CD14-positive monocyte (primary cell): ENCODE measurements around the gene TAS1R3. TPM values are rescaled to one million over a fixed set of nuclear protein-coding genes. Genes with fewer than 3 reads are reported as not detected.

Source experiments
- DNase-seq, 3 donors: peaks; one replicate each; pipeline ENCODE4 v3.0.0-alpha.2; 2011 to 2022
- H2AFZ ChIP-seq: 2 replicates; pipeline ENCODE4 v1.6.0; 2012; ENCODE audit warnings: mild to moderate bottlenecking, low read depth, low read length, inconsistent platforms; ENCODE audit not compliant: insufficient read depth, poor library complexity, severe bottlenecking
- H3K27ac ChIP-seq, 2 donors: 1 replicate in 1 of 2; 2 replicates in 1 of 2; pipeline ENCODE4 v1.5.1; 2012 to 2013; ENCODE audit warnings: low read length in 2 of 2, control low read depth in 1 of 2, inconsistent platforms in 1 of 2, low read depth in 1 of 2, mild to moderate bottlenecking in 1 of 2
- H3K27me3 ChIP-seq, 2 donors: one replicate each; pipeline versions ENCODE4 v1.6.0 to v1.6.1; 2011 to 2013; ENCODE audit warnings: low read length in 2 of 2; ENCODE audit not compliant: control insufficient read depth in 2 of 2, insufficient read depth in 2 of 2
- H3K36me3 ChIP-seq, 2 donors: replicated peaks in 1 of 2; 1 replicate in 1 of 2; 2 replicates in 1 of 2; pipeline versions ENCODE4 v1.5.1 to v1.6.1; 2012 to 2013; ENCODE audit warnings: low read length in 2 of 2, control low read depth in 1 of 2, inconsistent platforms in 1 of 2, mild to moderate bottlenecking in 1 of 2; ENCODE audit not compliant: insufficient read depth in 2 of 2, control insufficient read depth in 1 of 2
- H3K4me1 ChIP-seq, 2 donors: 1 replicate in 1 of 2; 2 replicates in 1 of 2; pipeline versions ENCODE4 v1.5.1 to v1.6.1; 2012 to 2013; ENCODE audit warnings: low read length in 2 of 2, control low read depth in 1 of 2, inconsistent platforms in 1 of 2, mild to moderate bottlenecking in 1 of 2, moderate library complexity in 1 of 2; ENCODE audit not compliant: insufficient read depth in 2 of 2, control insufficient read depth in 1 of 2
- H3K4me2 ChIP-seq: replicated peaks from 2 replicates; pipeline ENCODE3; 2012; ENCODE audit warnings: low read length, moderate library complexity, mild to moderate bottlenecking; ENCODE audit not compliant: poor library complexity, severe bottlenecking; ENCODE audit errors: extremely low read depth
- H3K4me3 ChIP-seq, 3 experiments: fragments of 200-600 bp in 1 of 3; sonication (generic) in 1 of 3; replicated peaks in 1 of 3; 1 replicate in 2 of 3; 2 replicates in 1 of 3; pipeline ENCODE4 v1.5.1; 2011 to 2013; ENCODE audit warnings: low read length in 3 of 3, mild to moderate bottlenecking in 3 of 3, control low read depth in 2 of 3, low read depth in 2 of 3, inconsistent platforms in 1 of 3, moderate library complexity in 1 of 3
- H3K79me2 ChIP-seq: 2 replicates; pipeline ENCODE4 v1.6.0; 2012; ENCODE audit warnings: mild to moderate bottlenecking, control low read depth, inconsistent platforms, low read length, moderate library complexity; ENCODE audit not compliant: insufficient read depth
- H3K9ac ChIP-seq: 2 replicates; pipeline ENCODE4 v1.6.0; 2017; ENCODE audit warnings: low read length, mild to moderate bottlenecking; ENCODE audit not compliant: insufficient read depth, poor library complexity, severe bottlenecking
- H3K9me3 ChIP-seq, 2 donors: replicated peaks in 1 of 2; 1 replicate in 1 of 2; 2 replicates in 1 of 2; pipeline versions ENCODE4 v1.5.1 to v1.6.1; 2012 to 2013; ENCODE audit warnings: low read length in 2 of 2, control low read depth in 1 of 2; ENCODE audit not compliant: control insufficient read depth in 1 of 2, insufficient read depth in 1 of 2
- H4K20me1 ChIP-seq: 2 replicates; pipeline ENCODE4 v1.6.0; 2012; ENCODE audit warnings: mild to moderate bottlenecking, low read length, control low read depth, moderate library complexity; ENCODE audit not compliant: insufficient read depth
- H3K27ac Mint-ChIP-seq, 7 donors: one replicate each; pipeline ENCODE4 v1.8.0; 2020; ENCODE audit warnings: mild to moderate bottlenecking in 7 of 7, mixed read lengths in 7 of 7, moderate library complexity in 6 of 7, inconsistent platforms in 2 of 7
- H3K27me3 Mint-ChIP-seq, 3 donors: one replicate each; pipeline ENCODE4 v1.8.0; 2021 to 2022; ENCODE audit warnings: low read depth in 3 of 3, mild to moderate bottlenecking in 3 of 3, mixed read lengths in 3 of 3, moderate library complexity in 3 of 3, inconsistent platforms in 1 of 3
- H3K36me3 Mint-ChIP-seq, 2 donors: one replicate each; pipeline ENCODE4 v1.8.0; 2020; ENCODE audit warnings: mixed read lengths in 2 of 2, inconsistent platforms in 1 of 2, mild to moderate bottlenecking in 1 of 2
- H3K4me1 Mint-ChIP-seq: one replicate; pipeline ENCODE4 v1.8.0; 2020; ENCODE audit warnings: mild to moderate bottlenecking, mixed read lengths
- H3K4me3 Mint-ChIP-seq, 2 donors: one replicate each; pipeline ENCODE4 v1.8.0; 2020; ENCODE audit warnings: mild to moderate bottlenecking in 2 of 2, mixed read lengths in 2 of 2, moderate library complexity in 1 of 2
- H3K9me3 Mint-ChIP-seq, 7 donors: one replicate each; pipeline ENCODE4 v1.8.0; 2020 to 2022; ENCODE audit warnings: mixed read lengths in 7 of 7, mild to moderate bottlenecking in 6 of 7, moderate library complexity in 6 of 7, inconsistent platforms in 2 of 7
- CTCF ChIP-seq: fragments of 200-600 bp; IDR thresholded peaks from one replicate; pipeline ENCODE4 v1.8.0; 2022; ENCODE audit warnings: antibody characterized with exemption, mild to moderate bottlenecking
- WGBS: methylation state at CpG from one replicate; pipeline ENCODE4 v1.1.5; 2013; ENCODE audit warnings: missing lambda C conversion rate; ENCODE audit not compliant: insufficient coverage; 5-methylcytosine and 5-hydroxymethylcytosine counted together
- intact Hi-C, 2 donors: fragments of 100-400 bp; cut with micrococcal nuclease; formaldehyde crosslinking; loops; one replicate each; pipeline versions ENCODE4 v1.15.0 to v1.15.1; 2023
- polyA plus RNA-seq, 3 donors: library from polyadenylated mRNA; depleted of rRNA in 1 of 3; unstranded in 2 of 3; stranded (reverse) in 1 of 3; fragments of 300-500 nt in 2 of 3; fragments of >200 nt in 1 of 3; fragmentation: Illumina TruSeq in 2 of 3; gene quantifications; 1 replicate in 2 of 3; 2 replicates in 1 of 3; pipeline ENCODE4 v1.2.3, GENCODE V29; 2012 to 2021

Gene TAS1R3
- polyA plus RNA-seq, 3 donors = 0.45 TPM; not detected in 2

GRCh38 chr1:1344655-1345361, 13.7 kb downstream of the TAS1R3 start:
- Histone ChIP-seq H3K4me3 (no peak overlapping the region), H3K4me1 (peaks cover 11 to 17% of the 10 kb centered on the region in 2 donors), H3K4me2 (no peak overlapping the region), H3K79me2 (peaks cover 28% of the 10 kb centered on the region), H3K9me3 (no peaks in the 10 kb centered on the region), H3K27me3 (no peaks in the 10 kb centered on the region), H4K20me1 (peaks cover 44% of the 10 kb centered on the region), H3K36me3 (peaks cover 0 to 20% of the 10 kb centered on the region in 2 donors), H3K9ac (no peak overlapping the region), H2AFZ (no peak overlapping the region), H3K27ac (no peak overlapping the region)
- Mint-ChIP-seq H3K4me1 (peaks cover 16% of the 10 kb centered on the region), H3K36me3 (peaks cover 14 to 21% of the 10 kb centered on the region in 2 donors), H3K27me3 (peaks cover 2 to 11% (median 6%) of the 10 kb centered on the region in 3 donors), H3K4me3 (no peak overlapping the region), H3K9me3 (peaks cover 0 to under 1% (median 0%) of the 10 kb centered on the region in 7 donors), H3K27ac (no peak overlapping the region)
- WGBS = 96% methylated on average over 10 of the region's 15 CpGs
- TF ChIP-seq CTCF = no peak
- intact Hi-C loops = no loop called here
- peak in 1 of 3 donors; percentile 70 for DNase-seq

- Mint-ChIP-seq H3K4me3 (no peak overlapping the region), H3K27me3 (peaks cover 2 to 11% (median 4%) of the 10 kb centered on the region in 3 donors), H3K36me3 (peaks cover 10 to 15% of the 10 kb centered on the region in 2 donors), H3K27ac (no peak overlapping the region), H3K9me3 (no peaks in the 10 kb centered on the region), H3K4me1 (peaks cover 16% of the 10 kb centered on the region)
- WGBS = 89% methylated on average over 14 of the region's 16 CpGs
- H3K27me3 ChIP-seq = no peaks in the 10 kb centered on the region
- H3K4me2 ChIP-seq = no peak overlapping the region
- no peak overlapping the region for H2AFZ ChIP-seq
- H3K4me1 ChIP-seq = peaks cover 11 to 17% of the 10 kb centered on the region in 2 donors
- TF ChIP-seq CTCF = no peak
- H3K27ac ChIP-seq = no peak overlapping the region
- H3K9ac ChIP-seq = no peak overlapping the region
- intact Hi-C loops = no loop called here
- H3K79me2 ChIP-seq = peaks cover 28% of the 10 kb centered on the region
- no peaks in the 10 kb centered on the region for H3K9me3 ChIP-seq
- DNase-seq = no peak
- H3K4me3 ChIP-seq = no peak overlapping the region
- peaks cover 44% of the 10 kb centered on the region for H4K20me1 ChIP-seq
- H3K36me3 ChIP-seq = peaks cover 0 to 14% of the 10 kb centered on the region in 2 donors
These were observed 14.3 kb downstream of the TAS1R3 start for GRCh38 chr1:1345384-1345783.
